ENCODE measurements around the gene OTOP1.

DNA sequence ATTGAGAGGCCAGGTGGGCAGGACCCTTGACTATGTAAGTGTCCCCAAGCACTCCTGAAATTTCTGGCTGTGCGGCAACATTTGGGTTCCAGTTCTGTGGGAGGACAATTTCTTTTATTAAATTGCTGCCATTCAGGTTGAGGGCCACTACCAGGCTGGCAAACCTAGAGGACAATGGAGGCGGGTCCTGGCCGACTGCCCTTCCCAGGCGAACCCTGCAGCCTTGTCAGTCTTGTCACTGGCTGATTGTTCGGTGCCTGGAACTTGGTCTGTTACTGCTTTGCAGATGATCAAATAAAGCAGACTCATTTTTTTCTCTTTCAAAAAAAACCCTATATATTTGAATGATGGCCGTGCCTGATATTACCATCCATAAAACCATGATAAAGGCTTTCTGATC, 27.9 kb upstream of the OTOP1 start:
- TF ChIP-seq POLR2A (IDR thresholded peaks at IDR 0.05; ENCODE audit: low read length) (no peak), GATA1 (IDR thresholded peaks at IDR 0.05; ENCODE audit: low read depth, low read length) (no peak)

All from erythroblast (primary cell).